PFSK-1 (cell line): ENCODE results near the gene ZNF280B.

Experiments
- FOXP2 ChIP-seq: optimal IDR thresholded peaks from 2 replicates; pipeline ENCODE3; 2011; ENCODE audit warnings: borderline replicate concordance, control low read depth, inconsistent platforms; ENCODE audit not compliant: insufficient read depth; ENCODE audit errors: extremely low read length, extremely low read depth
- POLR2AphosphoS5 ChIP-seq: IDR thresholded peaks from 2 replicates; pipeline ENCODE4 v1.6.1; 2012; ENCODE audit warnings: low read depth, mild to moderate bottlenecking, control low read depth, low read length, moderate library complexity
- REST ChIP-seq, 2 experiments: IDR thresholded peaks; 2 replicates each; pipeline versions ENCODE4 v1.6.1 to v1.8.0; 2011 to 2012; ENCODE audit warnings: low read depth in 2 of 2, low read length in 2 of 2, control low read depth in 1 of 2, inconsistent platforms in 1 of 2, mild to moderate bottlenecking in 1 of 2, moderate library complexity in 1 of 2; ENCODE audit not compliant: insufficient read depth in 1 of 2
- SIN3A ChIP-seq: IDR thresholded peaks from 2 replicates; pipeline ENCODE4 v1.6.1; 2012; ENCODE audit warnings: mild to moderate bottlenecking, low read length, moderate library complexity, borderline replicate concordance; ENCODE audit not compliant: insufficient read depth
- TAF1 ChIP-seq: IDR thresholded peaks from 2 replicates; pipeline ENCODE4 v1.6.1; 2012; ENCODE audit warnings: low read length, control low read depth, borderline replicate concordance; ENCODE audit not compliant: insufficient read depth

Gene ZNF280B

GRCh38 chr22:22533863-22534262 lies 25.3 kb upstream of the ZNF280B start:
- TF ChIP-seq TAF1: no peak
- TF ChIP-seq FOXP2: no peak
- TF ChIP-seq REST (IDR thresholded peaks at IDR 0.05; ENCODE audit: insufficient read depth in 1 of 2, low read depth in 2 of 2, low read length in 2 of 2): no peak
- no peak for TF ChIP-seq POLR2AphosphoS5
- TF ChIP-seq SIN3A: no peak

DNA sequence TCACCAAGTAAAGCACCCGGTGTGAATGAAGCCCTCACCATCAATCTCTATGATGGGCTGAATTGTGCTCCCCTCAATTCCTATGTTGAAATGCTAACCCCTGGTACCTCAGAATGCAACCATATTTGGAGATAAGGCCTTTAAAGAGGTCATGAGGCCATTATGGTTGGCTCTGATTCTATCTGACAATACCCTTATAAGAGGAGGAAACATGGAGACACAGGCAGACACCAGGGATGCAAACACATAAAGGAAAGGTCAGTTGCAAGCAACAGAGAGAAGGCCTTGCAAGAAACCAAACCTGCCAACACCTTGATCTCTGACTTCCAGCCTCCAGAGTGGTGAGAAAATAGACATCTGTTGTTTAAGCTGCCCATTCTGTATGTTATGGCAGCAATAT lies 24.9 kb upstream of the ZNF280B start:
- TF ChIP-seq REST (IDR thresholded peaks at IDR 0.05; ENCODE audit: insufficient read depth in 1 of 2, low read depth in 2 of 2, low read length in 2 of 2) (no peak), FOXP2 (no peak), TAF1 (no peak), POLR2AphosphoS5 (no peak), SIN3A (no peak)

GRCh38 chr22:22531770-22532546 lies 23.4 kb upstream of the ZNF280B start:
- no peak for TF ChIP-seq FOXP2
- no peak for TF ChIP-seq SIN3A
- TF ChIP-seq REST (IDR thresholded peaks at IDR 0.05; ENCODE audit: insufficient read depth in 1 of 2, low read depth in 2 of 2, low read length in 2 of 2): no peak
- TF ChIP-seq POLR2AphosphoS5: no peak
- no peak for TF ChIP-seq TAF1

GRCh38 chr22:22528780-22529179 lies 20.2 kb upstream of the ZNF280B start:
- TF ChIP-seq SIN3A (no peak), FOXP2 (no peak), REST (IDR thresholded peaks at IDR 0.05; ENCODE audit: insufficient read depth in 1 of 2, low read depth in 2 of 2, low read length in 2 of 2) (no peak), TAF1 (no peak), POLR2AphosphoS5 (no peak)
